Suprapubic skin (tissue), 4 donors: ENCODE results near the gene PSG4.
"Not testable (repeated sequence)": the region's sequence is repeated elsewhere in the genome, so short reads cannot be mapped to it uniquely, and the experiment has no call there.

Experiments
- POLR2A ChIP-seq, 2 donors: fragments of 450-650 bp; IDR thresholded peaks; one replicate each; pipeline ENCODE4 v1.6.1; 2017; ENCODE audit warnings: antibody characterized with exemption in 2 of 2, mild to moderate bottlenecking in 2 of 2, moderate library complexity in 2 of 2
- POLR2AphosphoS5 ChIP-seq, 3 donors: sonication (generic); formaldehyde crosslinking; IDR thresholded peaks; one replicate each; pipeline ENCODE4 v1.6.1; 2017; ENCODE audit warnings: antibody characterized with exemption in 3 of 3
- TF ChIP-seq, protein P1 (sequence below), 2 donors: fragments of 200-600 bp in 1 of 2; fragments of 450-650 bp in 1 of 2; sonication (generic) in 1 of 2; IDR thresholded peaks; one replicate each; pipeline ENCODE4 v1.5.1; 2016 to 2019; ENCODE audit warnings: antibody characterized with exemption in 2 of 2, mild to moderate bottlenecking in 1 of 2, moderate library complexity in 1 of 2

GRCh38 chr19:43250296-43250695, 44.9 kb upstream of the PSG4 start:
- TF ChIP-seq, protein P1, sequence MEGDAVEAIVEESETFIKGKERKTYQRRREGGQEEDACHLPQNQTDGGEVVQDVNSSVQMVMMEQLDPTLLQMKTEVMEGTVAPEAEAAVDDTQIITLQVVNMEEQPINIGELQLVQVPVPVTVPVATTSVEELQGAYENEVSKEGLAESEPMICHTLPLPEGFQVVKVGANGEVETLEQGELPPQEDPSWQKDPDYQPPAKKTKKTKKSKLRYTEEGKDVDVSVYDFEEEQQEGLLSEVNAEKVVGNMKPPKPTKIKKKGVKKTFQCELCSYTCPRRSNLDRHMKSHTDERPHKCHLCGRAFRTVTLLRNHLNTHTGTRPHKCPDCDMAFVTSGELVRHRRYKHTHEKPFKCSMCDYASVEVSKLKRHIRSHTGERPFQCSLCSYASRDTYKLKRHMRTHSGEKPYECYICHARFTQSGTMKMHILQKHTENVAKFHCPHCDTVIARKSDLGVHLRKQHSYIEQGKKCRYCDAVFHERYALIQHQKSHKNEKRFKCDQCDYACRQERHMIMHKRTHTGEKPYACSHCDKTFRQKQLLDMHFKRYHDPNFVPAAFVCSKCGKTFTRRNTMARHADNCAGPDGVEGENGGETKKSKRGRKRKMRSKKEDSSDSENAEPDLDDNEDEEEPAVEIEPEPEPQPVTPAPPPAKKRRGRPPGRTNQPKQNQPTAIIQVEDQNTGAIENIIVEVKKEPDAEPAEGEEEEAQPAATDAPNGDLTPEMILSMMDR (IDR thresholded peaks at IDR 0.05), result not testable (repeated sequence)
- TF ChIP-seq POLR2A, POLR2AphosphoS5 (IDR thresholded peaks at IDR 0.05): not testable (repeated sequence)
